Measurements from ENCODE around the gene CEP131.

CEP131 gene

GRCh38 chr17:81235822-81236740 lies 13.3 kb upstream of the CEP131 start:
- no peak overlapping the region for H3K4me3 ChIP-seq (ENCODE audit: low read length)
- H3K27me3 ChIP-seq (ENCODE audit: control insufficient read depth, insufficient read depth, low read length), result no peaks in the 10 kb centered on the region
- H3K9me3 ChIP-seq (ENCODE audit: control insufficient read depth, low read depth, low read length), result no peaks in the 10 kb centered on the region
- no peak overlapping the region for H3K27ac ChIP-seq (ENCODE audit: low read length)
- no peak overlapping the region for H3K9ac ChIP-seq (ENCODE audit: low read length)
- H3K36me3 ChIP-seq (ENCODE audit: control insufficient read depth, low read depth, low read length), result peaks cover 7% of the 10 kb centered on the region
- peaks cover 9% of the 10 kb centered on the region for H3K4me1 ChIP-seq (ENCODE audit: control insufficient read depth, low read depth, low read length)

GRCh38 chr17:81234940-81235821 lies 12.4 kb upstream of the CEP131 start:
- Histone ChIP-seq H3K9ac (ENCODE audit: low read length) (no peak overlapping the region), H3K27me3 (ENCODE audit: control insufficient read depth, insufficient read depth, low read length) (no peaks in the 10 kb centered on the region), H3K36me3 (ENCODE audit: control insufficient read depth, low read depth, low read length) (peaks cover 6% of the 10 kb centered on the region)

GRCh38 chr17:81234506-81234855 lies 11.7 kb upstream of the CEP131 start:
- H3K9me3 ChIP-seq (ENCODE audit: control insufficient read depth, low read depth, low read length), result no peaks in the 10 kb centered on the region
- H3K27ac ChIP-seq (ENCODE audit: low read length), result no peak overlapping the region
- H3K27me3 ChIP-seq (ENCODE audit: control insufficient read depth, insufficient read depth, low read length), result no peaks in the 10 kb centered on the region
- H3K4me1 ChIP-seq (ENCODE audit: control insufficient read depth, low read depth, low read length), result peaks cover 5% of the 10 kb centered on the region
- H3K9ac ChIP-seq (ENCODE audit: low read length), result no peak overlapping the region
- H3K4me3 ChIP-seq (ENCODE audit: low read length), result no peak overlapping the region
- peaks cover 9% of the 10 kb centered on the region for H3K36me3 ChIP-seq (ENCODE audit: control insufficient read depth, low read depth, low read length)

More at GRCh38 chr17:81234940-81235821, 12.4 kb upstream of the CEP131 start:
- no peak overlapping the region for H3K4me3 ChIP-seq (ENCODE audit: low read length)
- no peak overlapping the region for H3K27ac ChIP-seq (ENCODE audit: low read length)
- H3K9me3 ChIP-seq (ENCODE audit: control insufficient read depth, low read depth, low read length), result no peaks in the 10 kb centered on the region
- H3K4me1 ChIP-seq (ENCODE audit: control insufficient read depth, low read depth, low read length), result peaks cover 7% of the 10 kb centered on the region

GRCh38 chr17:81233811-81234505 lies 11.2 kb upstream of the CEP131 start:
- Histone ChIP-seq H3K9ac (ENCODE audit: low read length) (no peak overlapping the region), H3K27me3 (ENCODE audit: control insufficient read depth, insufficient read depth, low read length) (no peaks in the 10 kb centered on the region), H3K27ac (ENCODE audit: low read length) (no peak overlapping the region), H3K4me1 (ENCODE audit: control insufficient read depth, low read depth, low read length) (peaks cover 5% of the 10 kb centered on the region), H3K9me3 (ENCODE audit: control insufficient read depth, low read depth, low read length) (no peaks in the 10 kb centered on the region), H3K4me3 (ENCODE audit: low read length) (no peak overlapping the region), H3K36me3 (ENCODE audit: control insufficient read depth, low read depth, low read length) (peaks cover 9% of the 10 kb centered on the region)

GRCh38 chr17:81233316-81233715 lies 10.6 kb upstream of the CEP131 start:
- H3K4me1 ChIP-seq (ENCODE audit: control insufficient read depth, low read depth, low read length), result peaks cover 5% of the 10 kb centered on the region
- no peak overlapping the region for H3K27ac ChIP-seq (ENCODE audit: low read length)
- H3K27me3 ChIP-seq (ENCODE audit: control insufficient read depth, insufficient read depth, low read length), result no peaks in the 10 kb centered on the region
- peaks cover 9% of the 10 kb centered on the region for H3K36me3 ChIP-seq (ENCODE audit: control insufficient read depth, low read depth, low read length)
- no peak overlapping the region for H3K9ac ChIP-seq (ENCODE audit: low read length)
- no peaks in the 10 kb centered on the region for H3K9me3 ChIP-seq (ENCODE audit: control insufficient read depth, low read depth, low read length)
- no peak overlapping the region for H3K4me3 ChIP-seq (ENCODE audit: low read length)

GRCh38 chr17:81232616-81233241 lies 10.0 kb upstream of the CEP131 start:
- no peaks in the 10 kb centered on the region for H3K27me3 ChIP-seq (ENCODE audit: control insufficient read depth, insufficient read depth, low read length)
- peaks cover 9% of the 10 kb centered on the region for H3K36me3 ChIP-seq (ENCODE audit: control insufficient read depth, low read depth, low read length)
- H3K9ac ChIP-seq (ENCODE audit: low read length), result no peak overlapping the region
- peaks cover under 1% of the 10 kb centered on the region for H3K4me1 ChIP-seq (ENCODE audit: control insufficient read depth, low read depth, low read length)
- H3K9me3 ChIP-seq (ENCODE audit: control insufficient read depth, low read depth, low read length), result no peaks in the 10 kb centered on the region
- H3K27ac ChIP-seq (ENCODE audit: low read length), result no peak overlapping the region
- no peak overlapping the region for H3K4me3 ChIP-seq (ENCODE audit: low read length)

GRCh38 chr17:81231766-81232581 lies 9.2 kb upstream of the CEP131 start:
- Histone ChIP-seq H3K27ac (ENCODE audit: low read length) (no peak overlapping the region), H3K27me3 (ENCODE audit: control insufficient read depth, insufficient read depth, low read length) (no peaks in the 10 kb centered on the region), H3K4me3 (ENCODE audit: low read length) (no peak overlapping the region), H3K9ac (ENCODE audit: low read length) (no peak overlapping the region), H3K4me1 (ENCODE audit: control insufficient read depth, low read depth, low read length) (no peaks in the 10 kb centered on the region), H3K36me3 (ENCODE audit: control insufficient read depth, low read depth, low read length) (peaks cover 9% of the 10 kb centered on the region), H3K9me3 (ENCODE audit: control insufficient read depth, low read depth, low read length) (no peaks in the 10 kb centered on the region)

- H3K27ac ChIP-seq (ENCODE audit: low read length), result no peak overlapping the region
- no peak overlapping the region for H3K4me3 ChIP-seq (ENCODE audit: low read length)
- no peaks in the 10 kb centered on the region for H3K9me3 ChIP-seq (ENCODE audit: control insufficient read depth, low read depth, low read length)
- peaks cover 9% of the 10 kb centered on the region for H3K36me3 ChIP-seq (ENCODE audit: control insufficient read depth, low read depth, low read length)
- no peaks in the 10 kb centered on the region for H3K27me3 ChIP-seq (ENCODE audit: control insufficient read depth, insufficient read depth, low read length)
- H3K4me1 ChIP-seq (ENCODE audit: control insufficient read depth, low read depth, low read length), result no peaks in the 10 kb centered on the region
- H3K9ac ChIP-seq (ENCODE audit: low read length), result no peak overlapping the region
Measured at GRCh38 chr17:81231121-81231645, 8.4 kb upstream of the CEP131 start.

GRCh38 chr17:81230043-81230820 lies 7.5 kb upstream of the CEP131 start:
- no peak overlapping the region for H3K4me3 ChIP-seq (ENCODE audit: low read length)
- no peak overlapping the region for H3K9ac ChIP-seq (ENCODE audit: low read length)
- no peaks in the 10 kb centered on the region for H3K4me1 ChIP-seq (ENCODE audit: control insufficient read depth, low read depth, low read length)
- no peak overlapping the region for H3K27ac ChIP-seq (ENCODE audit: low read length)
- peaks cover 9% of the 10 kb centered on the region for H3K36me3 ChIP-seq (ENCODE audit: control insufficient read depth, low read depth, low read length)
- H3K27me3 ChIP-seq (ENCODE audit: control insufficient read depth, insufficient read depth, low read length), result no peaks in the 10 kb centered on the region
- H3K9me3 ChIP-seq (ENCODE audit: control insufficient read depth, low read depth, low read length), result no peaks in the 10 kb centered on the region

GRCh38 chr17:81229666-81229920 lies 6.8 kb upstream of the CEP131 start:
- H3K36me3 ChIP-seq (ENCODE audit: control insufficient read depth, low read depth, low read length), result peaks cover 9% of the 10 kb centered on the region

More at GRCh38 chr17:81229666-81229920, 6.8 kb upstream of the CEP131 start:
- no peaks in the 10 kb centered on the region for H3K4me1 ChIP-seq (ENCODE audit: control insufficient read depth, low read depth, low read length)
- H3K4me3 ChIP-seq (ENCODE audit: low read length), result no peak overlapping the region
- H3K9me3 ChIP-seq (ENCODE audit: control insufficient read depth, low read depth, low read length), result no peaks in the 10 kb centered on the region
- no peak overlapping the region for H3K27ac ChIP-seq (ENCODE audit: low read length)
- no peaks in the 10 kb centered on the region for H3K27me3 ChIP-seq (ENCODE audit: control insufficient read depth, insufficient read depth, low read length)
- no peak overlapping the region for H3K9ac ChIP-seq (ENCODE audit: low read length)
